Panc1 (cell line): ENCODE data around the gene INPP4B. TPM values are rescaled to one million over a fixed set of nuclear protein-coding genes. Genes with fewer than 3 reads are reported as not detected.
A peak's percentile ranks its signal among the peaks of the same experiment; 100 is the strongest.

Experiments used
- ATAC-seq: fragments of 200-7000 bp; cut with Tn5 transposase; 2 replicates; pipeline ENCODE4 v1.9.1; 2020; ENCODE audit warnings: mild to moderate bottlenecking, moderate library complexity
- BruUV-seq: library from RNA; stranded (reverse); fragments of 400-500 nt; replicated peaks from 2 replicates; lab custom pipeline; 2021; lab: Mats Ljungman, UMichigan
- CTCF ChIA-PET: fragments of 300-600 bp; sonication (Branson Sonifier 250); formaldehyde crosslinking; loops from one replicate; lab custom pipeline; 2022; ENCODE audit warnings: antibody characterized with exemption; lab: Charles Lee
- POLR2A ChIA-PET: fragments of 300-600 bp; sonication (Branson Sonifier 250); formaldehyde crosslinking; loops from one replicate; lab custom pipeline; 2022; ENCODE audit warnings: antibody characterized with exemption; lab: Charles Lee
- DNase-seq: peaks from one replicate; pipeline ENCODE4 v3.0.0-alpha.2; 2010; ENCODE audit warnings: low read depth, low spot score
- H3K27ac ChIP-seq: 2 replicates; pipeline ENCODE4 v1.5.1; 2011; ENCODE audit warnings: mild to moderate bottlenecking, low read length, inconsistent platforms
- H3K27me3 ChIP-seq: fragments of 200-500 bp; sonication (Bioruptor generic); 2 replicates; pipeline ENCODE4 v1.6.0; 2014; ENCODE audit warnings: low read length, inconsistent platforms; ENCODE audit not compliant: control insufficient read depth, insufficient read depth
- H3K36me3 ChIP-seq: fragments of 200-500 bp; sonication (Bioruptor generic); 2 replicates; pipeline ENCODE4 v1.5.1; 2014; ENCODE audit warnings: inconsistent platforms, mild to moderate bottlenecking, low read length, moderate library complexity; ENCODE audit not compliant: control insufficient read depth, insufficient read depth
- H3K4me1 ChIP-seq: 2 replicates; pipeline ENCODE4 v1.5.1; 2011; ENCODE audit warnings: inconsistent platforms, mild to moderate bottlenecking, low read length, moderate library complexity; ENCODE audit not compliant: control insufficient read depth, insufficient read depth
- H3K4me3 ChIP-seq, 2 experiments: 2 replicates each; pipeline ENCODE4 v1.5.1; 2011 to 2012; ENCODE audit warnings: low read depth in 2 of 2, low read length in 2 of 2, mild to moderate bottlenecking in 2 of 2, inconsistent platforms in 1 of 2, moderate library complexity in 1 of 2
- H3K9me3 ChIP-seq: fragments of 200-500 bp; sonication (Bioruptor generic); 2 replicates; pipeline ENCODE4 v1.5.1; 2014; ENCODE audit warnings: low read depth, mild to moderate bottlenecking, inconsistent platforms, low read length, moderate library complexity; ENCODE audit not compliant: control insufficient read depth, insufficient read depth
- CTCF ChIP-seq: fragments of 450-650 bp; IDR thresholded peaks from 2 replicates; pipeline ENCODE4 v1.5.1; 2017; ENCODE audit warnings: mild to moderate bottlenecking
- POLR2AphosphoS5 ChIP-seq: IDR thresholded peaks from 2 replicates; pipeline ENCODE4 v1.6.1; 2012; ENCODE audit warnings: mild to moderate bottlenecking, low read depth, low read length, moderate library complexity
- REST ChIP-seq, 2 experiments: IDR thresholded peaks; 2 replicates each; pipeline ENCODE4 v1.6.1; 2011 to 2012; ENCODE audit warnings: low read depth in 2 of 2, control low read depth in 1 of 2, low read length in 1 of 2, mild to moderate bottlenecking in 1 of 2, moderate library complexity in 1 of 2; ENCODE audit not compliant: insufficient read depth in 1 of 2
- SIN3A ChIP-seq: IDR thresholded peaks from 2 replicates; pipeline ENCODE4 v1.6.1; 2012; ENCODE audit warnings: low read depth, mild to moderate bottlenecking, low read length, moderate library complexity, borderline replicate concordance; ENCODE audit not compliant: insufficient read depth
- TCF7L2 ChIP-seq: IDR thresholded peaks from 2 replicates; pipeline ENCODE4 v1.6.1; 2011; ENCODE audit warnings: mild to moderate bottlenecking, low read depth, low read length, inconsistent platforms
- in situ Hi-C: cut with HindIII; loops from 2 replicates; pipeline ENCODE4 v1.10.0; 2016; ENCODE audit warnings: low sequenced_read_pairs, low pct_unique_long_range_greater_than_20kb
- intact Hi-C: fragments of 100-400 bp; cut with micrococcal nuclease; formaldehyde crosslinking; loops from one replicate; pipeline ENCODE4 v1.10.0; 2022; ENCODE audit not compliant: unreplicated experiment
- total RNA-seq: library from RNA; stranded (reverse); gene quantifications from one replicate; pipeline ENCODE4 v1.2.1, GENCODE V29; 2021; ENCODE audit not compliant: unreplicated experiment

INPP4B gene
- total RNA-seq, 1 experiment from 2014 or later: 4.5 TPM

GRCh38 chr4:142404191-142404611 is 441.9 kb downstream of the INPP4B start:
- H3K4me1 ChIP-seq: peaks cover 25% of the 10 kb centered on the region
- BruUV-seq: no TSS peak
- H3K4me3 ChIP-seq: peak overlapping the region; percentile 18 to 43
- CTCF ChIA-PET: no interaction called here
- ATAC-seq (peak; percentile 57; the same call in 1 of the 2 replicates), DNase-seq (no peak)
- no peaks in the 10 kb centered on the region for H3K9me3 ChIP-seq
- intact Hi-C loops (no loop called here), in situ Hi-C loops (no loop called here)
- TF ChIP-seq TCF7L2 (no peak), REST (IDR thresholded peaks at IDR 0.05; ENCODE audit: insufficient read depth in 1 of 2, low read depth in 2 of 2, low read length in 1 of 2) (no peak), POLR2AphosphoS5 (no peak), CTCF (no peak), SIN3A (no peak)
- no peaks in the 10 kb centered on the region; the same call in 1 of the 2 replicates for H3K36me3 ChIP-seq
- POLR2A ChIA-PET: no interaction called here
- H3K27ac ChIP-seq: peak overlapping the region; percentile 92
- no peaks in the 10 kb centered on the region for H3K27me3 ChIP-seq

GRCh38 chr4:142402900-142403299 is 443.2 kb downstream of the INPP4B start:
- ChIA-PET CTCF (no interaction called here), POLR2A (no interaction called here)
- in situ Hi-C loops: no loop called here
- TF ChIP-seq TCF7L2 (no peak), POLR2AphosphoS5 (no peak), SIN3A (no peak), CTCF (no peak), REST (IDR thresholded peaks at IDR 0.05; ENCODE audit: insufficient read depth in 1 of 2, low read depth in 2 of 2, low read length in 1 of 2) (no peak)
- Histone ChIP-seq H3K4me1 (peaks cover 22% of the 10 kb centered on the region), H3K27ac (peak overlapping the region; percentile 78), H3K36me3 (no peaks in the 10 kb centered on the region; the same call in 1 of the 2 replicates), H3K4me3 (no peak overlapping the region), H3K27me3 (no peaks in the 10 kb centered on the region), H3K9me3 (no peaks in the 10 kb centered on the region)
- ATAC-seq (no peak), DNase-seq (no peak)
- BruUV-seq: no TSS peak
- intact Hi-C loops: no loop called here
